K562 (cell line): Measurements from ENCODE around the gene PAK1IP1. TPM values are rescaled to one million over a fixed set of nuclear protein-coding genes. Genes with fewer than 3 reads are reported as not detected.

ENCODE experiments used
- ASH1L ChIP-seq: fragments of 450-650 bp; IDR thresholded peaks from 2 replicates; pipeline ENCODE4 v1.6.1; 2018; ENCODE audit warnings: borderline replicate concordance, mild to moderate bottlenecking, low read depth; ENCODE audit not compliant: partially characterized antibody
- FOXA3 ChIP-seq, 2 experiments: fragments of 450-650 bp in 1 of 2; sonication (generic) in 1 of 2; formaldehyde crosslinking; IDR thresholded peaks in 1 of 2; conservative IDR thresholded peaks in 1 of 2; 2 replicates each; pipeline versions ENCODE4 v1.4.0 to v1.8.0; 2020 to 2022; ENCODE audit warnings: mild to moderate bottlenecking in 2 of 2, missing genetic modification reagents in 1 of 2
- MTA1 ChIP-seq: fragments of 450-650 bp; IDR thresholded peaks from 2 replicates; pipeline ENCODE4 v1.6.1; 2017; ENCODE audit warnings: borderline replicate concordance
- NFRKB ChIP-seq: fragments of 450-650 bp; IDR thresholded peaks from 2 replicates; pipeline ENCODE4 v1.6.1; 2016; ENCODE audit warnings: low read depth
- NFYB ChIP-seq: IDR thresholded peaks from 2 replicates; pipeline ENCODE4 v1.6.1; 2011; ENCODE audit warnings: mild to moderate bottlenecking, moderate library complexity; ENCODE audit not compliant: insufficient read length; ENCODE audit errors: extremely low read depth
- SMARCE1 ChIP-seq: fragments of 450-650 bp; IDR thresholded peaks from 2 replicates; pipeline ENCODE4 v1.7.1; 2016; ENCODE audit warnings: mild to moderate bottlenecking
- TCF7 ChIP-seq: sonication (generic); IDR thresholded peaks from 2 replicates; pipeline ENCODE4 v1.6.1; 2016; ENCODE audit warnings: antibody characterized with exemption, borderline replicate concordance
- ZNF384 ChIP-seq: IDR thresholded peaks from 2 replicates; pipeline ENCODE4 v1.6.1; 2012; ENCODE audit warnings: low read depth, low read length, improper control_type of control experiment
- ZNF644 ChIP-seq: fragments of 200-800 bp; sonication (Bioruptor generic); IDR thresholded peaks from 2 replicates; pipeline ENCODE4 v1.6.1; 2016; ENCODE audit warnings: low read depth, missing genetic modification characterization, missing compliant biosample characterization
- polyA plus RNA-seq, 8 experiments: library from polyadenylated mRNA; depleted of rRNA in 4 of 8; stranded (reverse) in 5 of 8; unstranded in 3 of 8; fragments of >200 nt; fragmentation: Nextera tagmentation in 2 of 8; fragmentation: Illumina TruSeq in 1 of 8; extraction: Ambion mirVana in 2 of 8; extraction: Trizol in 1 of 8; gene quantifications; 2 replicates each; pipeline versions ENCODE4 v1.2.1 to v1.2.3, GENCODE V29; 2011 to 2014; ENCODE audit warnings: inconsistent platforms in 1 of 8, missing spikeins in 1 of 8
- total RNA-seq, 7 experiments: library from RNA; depleted of rRNA in 6 of 7; stranded (reverse); fragments of >200 nt in 6 of 7; fragmentation: Illumina TruSeq in 2 of 7; extraction: Trizol in 2 of 7; gene quantifications; 2 replicates each; pipeline versions ENCODE4 v1.2.1 to v1.2.3, GENCODE V29; 2011 to 2021; ENCODE audit warnings: low replicate concordance in 1 of 7
- TF ChIP-seq, protein P1 (sequence below): fragments of 200-400 bp; formaldehyde crosslinking; IDR thresholded peaks from 2 replicates; pipeline ENCODE4 v1.6.1; 2017; ENCODE audit warnings: mild to moderate bottlenecking, low read depth, low read length, moderate library complexity
- TF ChIP-seq, protein P2 (sequence below): fragments of 250-450 bp; sonication (Bioruptor Pico); IDR thresholded peaks from 2 replicates; pipeline ENCODE4 v1.9.0; 2021; ENCODE audit warnings: mild to moderate bottlenecking, inconsistent platforms
- TF ChIP-seq, protein P3 (sequence below): fragments of 250-450 bp; sonication (Bioruptor Pico); IDR thresholded peaks from 2 replicates; pipeline ENCODE4 v1.8.0; 2021; ENCODE audit warnings: mild to moderate bottlenecking, moderate library complexity

The PAK1IP1 gene
- total and polyA plus RNA-seq, 9 of the 15 experiments (the other 6 are each of a cell fraction or from before 2014, with no cell fraction given): 50.0 to 200 (median 87.0) TPM

DNA sequence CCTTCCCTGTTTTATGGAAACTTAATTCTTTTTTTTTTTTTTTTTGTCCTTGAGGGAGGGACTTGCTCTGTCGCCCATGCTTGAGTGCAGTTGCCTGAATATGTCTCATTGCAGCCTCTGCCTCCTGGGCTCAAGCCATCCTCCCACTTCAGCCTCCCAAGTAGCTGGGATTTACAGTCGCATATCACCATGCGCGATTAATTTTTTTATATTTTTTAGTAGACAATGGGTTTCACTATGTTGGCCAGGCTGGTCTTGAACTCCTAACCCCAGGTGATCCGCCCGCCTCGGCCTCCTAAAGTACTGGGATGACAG lies 28.8 kb downstream of the PAK1IP1 start (continued):
- TF ChIP-seq SMARCE1: no peak; the same call in 1 of the 2 replicates
- peak; percentile 14; the same call in 1 of the 2 replicates for TF ChIP-seq NFRKB
- TF ChIP-seq ZNF384: peak; percentile 60
- TF ChIP-seq, protein P1, sequence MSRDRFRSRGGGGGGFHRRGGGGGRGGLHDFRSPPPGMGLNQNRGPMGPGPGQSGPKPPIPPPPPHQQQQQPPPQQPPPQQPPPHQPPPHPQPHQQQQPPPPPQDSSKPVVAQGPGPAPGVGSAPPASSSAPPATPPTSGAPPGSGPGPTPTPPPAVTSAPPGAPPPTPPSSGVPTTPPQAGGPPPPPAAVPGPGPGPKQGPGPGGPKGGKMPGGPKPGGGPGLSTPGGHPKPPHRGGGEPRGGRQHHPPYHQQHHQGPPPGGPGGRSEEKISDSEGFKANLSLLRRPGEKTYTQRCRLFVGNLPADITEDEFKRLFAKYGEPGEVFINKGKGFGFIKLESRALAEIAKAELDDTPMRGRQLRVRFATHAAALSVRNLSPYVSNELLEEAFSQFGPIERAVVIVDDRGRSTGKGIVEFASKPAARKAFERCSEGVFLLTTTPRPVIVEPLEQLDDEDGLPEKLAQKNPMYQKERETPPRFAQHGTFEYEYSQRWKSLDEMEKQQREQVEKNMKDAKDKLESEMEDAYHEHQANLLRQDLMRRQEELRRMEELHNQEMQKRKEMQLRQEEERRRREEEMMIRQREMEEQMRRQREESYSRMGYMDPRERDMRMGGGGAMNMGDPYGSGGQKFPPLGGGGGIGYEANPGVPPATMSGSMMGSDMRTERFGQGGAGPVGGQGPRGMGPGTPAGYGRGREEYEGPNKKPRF: no peak
- TF ChIP-seq ZNF644 (tag): 0 out of 2 replicates have a peak, but pooled peaks have one; percentile 34
- TF ChIP-seq, protein P2, sequence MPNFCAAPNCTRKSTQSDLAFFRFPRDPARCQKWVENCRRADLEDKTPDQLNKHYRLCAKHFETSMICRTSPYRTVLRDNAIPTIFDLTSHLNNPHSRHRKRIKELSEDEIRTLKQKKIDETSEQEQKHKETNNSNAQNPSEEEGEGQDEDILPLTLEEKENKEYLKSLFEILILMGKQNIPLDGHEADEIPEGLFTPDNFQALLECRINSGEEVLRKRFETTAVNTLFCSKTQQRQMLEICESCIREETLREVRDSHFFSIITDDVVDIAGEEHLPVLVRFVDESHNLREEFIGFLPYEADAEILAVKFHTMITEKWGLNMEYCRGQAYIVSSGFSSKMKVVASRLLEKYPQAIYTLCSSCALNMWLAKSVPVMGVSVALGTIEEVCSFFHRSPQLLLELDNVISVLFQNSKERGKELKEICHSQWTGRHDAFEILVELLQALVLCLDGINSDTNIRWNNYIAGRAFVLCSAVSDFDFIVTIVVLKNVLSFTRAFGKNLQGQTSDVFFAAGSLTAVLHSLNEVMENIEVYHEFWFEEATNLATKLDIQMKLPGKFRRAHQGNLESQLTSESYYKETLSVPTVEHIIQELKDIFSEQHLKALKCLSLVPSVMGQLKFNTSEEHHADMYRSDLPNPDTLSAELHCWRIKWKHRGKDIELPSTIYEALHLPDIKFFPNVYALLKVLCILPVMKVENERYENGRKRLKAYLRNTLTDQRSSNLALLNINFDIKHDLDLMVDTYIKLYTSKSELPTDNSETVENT (CRISPR knock-in tag): no peak
- no peak for TF ChIP-seq TCF7
- TF ChIP-seq MTA1: no peak
- no peak for TF ChIP-seq NFYB
- TF ChIP-seq FOXA3 (CRISPR knock-in tag; conservative IDR thresholded peaks at IDR 0.05 in 1 of 2, IDR thresholded peaks at IDR 0.05 in 1 of 2): no peak
- TF ChIP-seq, protein P3, sequence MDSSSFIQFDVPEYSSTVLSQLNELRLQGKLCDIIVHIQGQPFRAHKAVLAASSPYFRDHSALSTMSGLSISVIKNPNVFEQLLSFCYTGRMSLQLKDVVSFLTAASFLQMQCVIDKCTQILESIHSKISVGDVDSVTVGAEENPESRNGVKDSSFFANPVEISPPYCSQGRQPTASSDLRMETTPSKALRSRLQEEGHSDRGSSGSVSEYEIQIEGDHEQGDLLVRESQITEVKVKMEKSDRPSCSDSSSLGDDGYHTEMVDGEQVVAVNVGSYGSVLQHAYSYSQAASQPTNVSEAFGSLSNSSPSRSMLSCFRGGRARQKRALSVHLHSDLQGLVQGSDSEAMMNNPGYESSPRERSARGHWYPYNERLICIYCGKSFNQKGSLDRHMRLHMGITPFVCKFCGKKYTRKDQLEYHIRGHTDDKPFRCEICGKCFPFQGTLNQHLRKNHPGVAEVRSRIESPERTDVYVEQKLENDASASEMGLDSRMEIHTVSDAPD (CRISPR knock-in tag): no peak
- peak; percentile 2 for TF ChIP-seq ASH1L
